Putamen (tissue), 1 donor: ENCODE data around the gene CLECL1.

Source experiments
- DNase-seq: peaks from one replicate; pipeline ENCODE4 v3.0.0-alpha.2; 2016; ENCODE audit warnings: low spot score

Gene CLECL1

DNA sequence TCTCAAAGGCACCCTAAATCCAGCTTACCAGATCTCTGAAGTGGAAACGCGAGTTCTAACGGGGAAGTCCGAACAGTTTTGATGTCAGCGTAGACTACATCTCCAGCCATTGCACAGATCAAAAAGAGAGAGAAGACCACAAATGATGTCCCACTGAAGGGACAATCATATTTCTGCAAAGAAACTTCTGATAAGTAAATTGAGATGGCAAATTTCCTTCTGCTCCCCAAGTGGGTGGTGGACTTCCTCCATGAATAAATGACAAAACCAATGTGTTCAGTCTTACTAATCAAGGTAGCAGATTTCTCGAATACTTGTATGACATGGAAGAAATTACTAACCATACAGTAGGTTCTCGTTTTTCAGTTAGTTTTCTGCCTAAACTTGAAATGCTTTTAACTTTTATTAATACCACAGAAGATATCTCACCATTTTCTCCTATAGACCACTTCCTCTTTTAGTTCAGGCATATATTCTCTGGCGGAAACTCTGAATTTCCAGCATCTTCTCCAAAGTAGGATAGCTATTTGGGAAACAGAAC lies at the start of gene CLECL1:
Gene CLECL1 (minus strand): TSS at position 177 of the 541 bp plus-strand sequence.
- DNase-seq, result no peak

DNA sequence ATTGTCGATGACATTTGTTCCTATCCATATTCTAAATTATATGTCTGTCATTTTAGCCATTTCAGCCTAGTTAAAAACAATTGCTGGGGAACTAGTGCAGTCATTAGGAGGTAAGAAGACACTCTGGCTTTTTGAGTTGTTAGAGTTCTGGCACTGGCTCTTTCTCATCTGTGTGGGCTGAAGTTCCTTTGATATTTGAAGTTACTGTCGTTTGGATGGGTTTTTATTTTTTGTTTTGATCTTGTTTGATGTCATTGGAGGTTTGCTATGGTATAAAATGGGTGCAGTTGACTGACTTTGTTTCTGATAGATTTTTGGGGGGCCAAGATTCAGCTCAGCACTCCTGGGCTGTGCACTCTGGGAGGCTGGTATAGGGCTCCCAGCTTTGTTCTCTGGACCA lies 48.5 kb upstream of the CLECL1 start:
- no peak for DNase-seq

DNA sequence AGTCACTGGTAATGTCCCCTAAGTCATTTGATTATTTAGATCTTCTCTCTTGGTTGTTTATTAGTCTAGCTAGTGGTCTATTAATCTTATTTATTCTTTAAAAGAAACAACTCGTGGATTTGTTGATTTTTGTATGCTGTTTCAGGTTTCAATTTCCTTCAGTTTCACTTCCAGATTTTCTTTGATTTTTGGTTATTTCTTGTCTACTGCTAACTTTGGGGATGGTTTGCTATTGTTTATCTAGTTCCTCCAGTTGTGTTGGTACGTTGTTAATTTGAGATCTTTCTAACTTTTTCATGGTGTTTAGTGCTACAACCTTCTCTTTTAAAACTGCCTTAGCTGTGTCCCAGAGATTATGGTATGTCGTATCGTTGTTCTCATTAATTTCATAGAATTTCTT lies 46.3 kb upstream of the CLECL1 start:
- no peak for DNase-seq

DNA sequence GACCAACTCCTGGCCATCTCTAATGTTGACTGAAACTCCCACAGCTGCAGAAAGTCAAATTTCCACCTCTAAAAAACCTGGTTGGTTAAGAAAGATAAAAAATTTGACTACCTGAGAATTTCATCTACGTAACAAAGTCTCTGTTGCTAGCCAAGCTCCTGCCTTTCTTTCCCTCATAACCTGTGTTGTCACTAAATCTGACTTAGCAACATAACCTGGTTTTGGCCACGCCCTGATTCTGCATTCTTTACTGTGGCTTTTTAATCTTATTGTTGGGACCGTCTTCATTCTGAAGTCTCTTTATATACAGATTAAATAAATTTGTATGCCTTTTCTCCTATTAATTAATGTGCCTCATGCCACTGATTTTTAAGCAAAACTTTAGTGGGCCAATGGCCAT lies 43.9 kb upstream of the CLECL1 start:
- DNase-seq, result no peak

DNA sequence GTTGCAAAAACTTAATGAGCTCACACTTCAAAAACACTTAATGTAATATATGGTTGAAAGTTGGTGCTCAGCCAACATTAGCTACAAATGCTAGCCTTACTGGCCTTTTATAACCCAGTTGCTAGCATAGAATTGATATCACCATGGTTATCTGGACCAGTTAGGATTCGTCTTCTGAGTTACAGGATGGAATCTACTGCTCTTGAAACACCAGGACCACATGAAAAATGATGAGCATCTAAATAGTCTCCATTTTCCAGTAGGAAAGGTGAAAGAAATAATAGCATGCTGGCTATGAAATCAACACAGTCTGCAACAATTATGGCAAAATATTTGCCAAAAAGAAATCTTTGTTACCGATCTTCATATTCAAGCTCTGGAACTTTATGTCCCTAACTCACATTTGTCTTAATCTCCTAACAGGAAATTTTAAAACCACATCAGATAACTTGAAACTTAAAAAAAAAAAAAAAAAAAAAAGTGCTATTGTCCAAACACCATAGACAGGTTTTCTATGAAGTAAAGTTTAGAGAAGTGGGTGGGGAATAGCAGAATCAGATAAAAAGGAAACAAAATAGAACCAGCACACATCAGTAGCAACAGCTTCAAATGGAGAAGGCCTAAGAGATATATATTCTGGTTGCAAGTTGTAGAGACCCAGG lies 40.5 kb upstream of the CLECL1 start:
- no peak for DNase-seq

DNA sequence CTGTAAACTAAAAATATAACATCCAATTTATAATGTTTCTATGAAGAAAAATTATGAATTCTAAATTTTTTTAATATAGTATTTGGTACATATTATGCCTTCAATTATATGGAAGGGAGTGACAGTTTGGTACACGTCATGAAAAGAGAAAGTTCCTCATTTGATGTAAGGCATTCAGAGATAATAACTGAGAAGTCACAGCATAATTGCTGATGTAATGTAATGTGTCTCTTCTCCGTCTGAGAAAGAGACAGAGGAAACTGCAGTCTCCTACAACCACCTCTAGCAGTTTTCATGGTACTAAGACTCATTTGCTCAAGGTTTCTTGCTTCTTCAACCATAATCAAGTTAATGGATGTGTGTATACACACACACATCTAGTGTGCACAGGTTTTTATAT lies 30.1 kb upstream of the CLECL1 start:
- DNase-seq, result no peak

DNA sequence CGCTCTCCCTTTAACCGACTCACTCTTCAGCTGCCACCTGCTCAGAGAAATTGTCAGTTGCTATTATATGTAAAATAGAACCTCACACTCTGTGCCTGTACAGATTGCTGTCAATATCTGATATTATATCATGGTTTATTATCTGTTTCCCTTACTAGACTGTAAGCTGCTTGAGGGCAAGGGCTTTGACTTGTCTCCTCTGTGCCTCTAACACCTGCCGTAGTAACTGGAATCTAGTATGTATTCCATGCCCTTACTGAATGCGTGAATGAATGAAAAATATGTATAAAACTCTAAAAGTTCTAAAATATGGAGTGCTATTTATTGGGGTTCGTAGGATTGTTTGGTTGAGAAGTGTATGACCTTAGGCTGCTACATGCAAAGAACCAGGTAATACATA lies 29.5 kb upstream of the CLECL1 start:
- no peak for DNase-seq

DNA sequence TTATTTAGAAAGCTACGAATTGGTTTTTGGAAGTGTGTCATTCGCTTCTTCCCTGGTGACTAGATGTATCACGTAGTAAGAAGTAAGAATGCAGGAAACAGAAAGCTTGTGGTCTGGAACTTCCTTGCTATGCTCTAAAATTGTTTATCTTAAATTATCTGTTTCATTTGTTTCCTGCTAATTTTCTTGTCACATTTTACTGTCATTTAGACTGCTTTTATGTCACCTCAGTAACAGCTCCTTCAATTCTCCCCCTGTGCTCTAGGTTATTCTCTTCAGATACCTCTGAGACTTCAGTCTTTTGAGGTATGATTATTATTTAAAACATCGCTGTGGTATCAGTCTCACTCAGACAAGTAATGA lies 28.5 kb upstream of the CLECL1 start:
- DNase-seq, result no peak

DNA sequence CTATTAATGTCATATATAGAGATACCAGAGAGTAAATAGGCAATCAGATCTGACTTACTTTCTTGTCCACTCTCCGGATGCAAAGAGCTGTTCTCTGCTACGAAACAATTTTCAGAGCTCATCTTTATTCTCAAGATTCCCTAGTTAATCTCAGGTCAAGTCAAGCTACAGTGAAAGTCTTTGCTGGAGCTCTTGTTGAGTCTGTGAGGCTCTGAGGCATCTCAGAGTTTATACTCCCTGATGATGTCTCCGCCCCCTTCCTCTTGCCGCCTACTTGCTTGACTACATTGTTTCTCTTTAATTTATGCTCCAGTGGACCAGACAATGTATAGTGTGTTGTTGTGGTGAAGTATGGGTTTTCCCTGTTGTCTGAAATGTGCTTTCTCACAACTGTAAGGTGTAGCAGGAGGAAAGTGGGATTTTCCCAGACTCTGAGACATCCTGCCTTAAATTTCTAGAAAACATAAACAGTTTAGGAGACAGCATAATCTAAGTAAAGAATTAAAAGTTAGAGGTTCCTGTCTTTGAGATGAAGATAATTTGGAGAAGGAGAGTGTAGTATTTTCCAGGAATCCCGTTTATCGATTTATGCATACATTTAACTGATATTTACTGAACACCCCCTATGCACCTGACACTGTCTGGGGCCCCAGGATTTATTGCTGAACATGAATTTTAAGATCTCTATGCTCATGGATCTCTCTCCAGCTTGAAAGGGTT lies 28.0 kb upstream of the CLECL1 start, which contains the start of gene CD69:
Gene CD69 (minus strand): TSS at position 203 of the 720 bp plus-strand sequence. CDS start 81 bp downstream, at position 122.
- no peak for DNase-seq

DNA sequence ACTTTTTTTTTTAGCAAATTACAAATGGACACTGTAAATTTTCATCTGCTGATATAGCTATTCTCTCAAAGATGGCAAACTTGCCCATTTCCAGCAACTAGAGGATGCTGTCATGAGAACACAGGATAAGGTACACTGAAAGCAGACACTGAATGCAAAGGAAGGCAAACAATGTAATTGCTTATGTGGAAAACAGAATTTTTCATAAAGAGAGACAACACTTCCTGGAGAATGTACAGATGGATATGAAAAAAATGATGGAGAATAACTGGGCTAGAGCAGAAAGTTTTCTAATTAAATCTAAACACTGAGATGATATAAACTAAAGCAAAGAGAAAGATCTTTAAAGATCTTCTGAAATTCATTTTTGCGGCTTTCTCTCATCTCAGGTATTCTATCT lies 27.2 kb upstream of the CLECL1 start:
- DNase-seq, result no peak

DNA sequence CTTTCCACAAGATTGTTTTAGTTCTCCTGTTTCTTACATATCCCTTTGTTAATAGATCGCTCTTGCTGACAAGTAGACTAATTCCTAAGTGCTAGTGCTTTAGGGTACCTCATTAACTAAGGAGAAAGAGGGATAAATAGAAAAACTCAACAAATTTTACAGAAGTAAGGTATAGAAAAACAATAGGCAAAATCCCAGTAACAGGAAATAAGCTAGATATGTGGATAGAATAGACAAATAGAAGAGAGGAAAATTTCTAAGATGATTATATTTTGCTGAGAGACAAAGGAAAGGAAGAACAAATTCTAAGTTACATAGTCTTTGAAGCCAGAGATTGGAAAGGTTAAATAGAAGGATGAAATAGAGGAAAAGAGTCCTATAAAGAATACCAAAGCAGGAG lies 26.8 kb upstream of the CLECL1 start:
- DNase-seq, result no peak

DNA sequence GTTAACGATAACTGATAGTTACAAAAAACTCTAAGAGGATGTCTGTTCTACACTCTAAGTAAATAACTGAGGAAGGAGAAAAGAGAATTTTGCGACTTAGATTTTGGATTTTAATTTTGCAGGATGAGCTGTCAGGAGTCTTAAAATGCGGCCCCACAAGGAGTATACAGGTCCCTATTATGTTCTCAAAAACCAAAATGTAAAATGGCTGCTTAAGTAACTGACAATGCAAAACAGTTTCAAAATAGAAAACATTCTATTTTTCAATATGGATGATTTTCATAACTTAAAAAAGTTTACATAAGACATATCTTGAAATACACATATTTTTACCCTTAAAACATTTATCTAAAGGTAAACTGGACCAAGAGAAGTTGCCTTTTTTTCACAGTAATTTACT lies 25.2 kb upstream of the CLECL1 start:
- no peak for DNase-seq

DNA sequence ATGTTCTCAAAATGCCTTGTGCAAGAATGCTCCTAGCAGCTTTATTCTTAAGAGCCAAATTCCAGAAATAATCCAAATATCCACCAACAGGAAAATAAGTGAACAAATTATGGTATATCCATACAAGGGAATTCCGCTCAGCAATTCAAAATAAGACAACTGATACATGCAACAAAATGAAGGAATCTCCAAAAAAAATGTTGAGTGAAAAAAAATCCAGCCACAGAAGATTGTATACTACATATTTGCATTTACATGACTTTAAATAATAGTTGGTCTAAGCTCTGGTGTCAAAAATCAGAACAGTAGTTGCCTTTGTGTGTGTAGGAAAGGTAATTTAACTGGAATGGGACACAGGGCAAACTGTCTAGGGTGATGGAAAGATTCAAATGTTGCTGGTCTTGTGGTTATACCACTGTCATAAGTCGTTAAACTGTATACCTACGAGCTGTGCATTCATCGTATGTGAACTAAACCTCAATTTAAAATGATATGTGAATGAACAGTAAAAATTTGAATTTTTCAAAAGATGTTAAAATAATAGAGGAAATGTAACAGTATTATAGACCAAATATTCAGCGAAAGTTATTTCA lies 24.6 kb upstream of the CLECL1 start:
- no peak for DNase-seq

DNA sequence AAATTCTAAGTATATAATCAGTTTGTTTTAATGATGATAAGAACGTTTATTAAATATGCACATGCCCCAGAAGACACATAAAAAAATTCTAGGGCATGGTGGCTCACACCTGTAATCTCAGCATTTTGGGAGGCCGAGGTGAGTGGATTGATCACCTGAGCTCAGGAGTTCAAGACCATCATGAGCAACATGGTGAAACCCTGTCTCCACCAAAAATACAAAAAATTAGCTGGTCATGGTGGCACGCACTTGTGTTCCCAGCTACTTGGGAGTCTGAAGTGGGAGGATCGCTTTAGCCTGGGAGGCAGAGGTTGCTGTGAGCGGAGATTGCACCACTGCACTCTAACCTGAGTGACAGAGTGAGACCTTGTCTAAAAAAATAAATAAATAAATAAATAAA lies 23.8 kb upstream of the CLECL1 start:
- DNase-seq, result no peak

DNA sequence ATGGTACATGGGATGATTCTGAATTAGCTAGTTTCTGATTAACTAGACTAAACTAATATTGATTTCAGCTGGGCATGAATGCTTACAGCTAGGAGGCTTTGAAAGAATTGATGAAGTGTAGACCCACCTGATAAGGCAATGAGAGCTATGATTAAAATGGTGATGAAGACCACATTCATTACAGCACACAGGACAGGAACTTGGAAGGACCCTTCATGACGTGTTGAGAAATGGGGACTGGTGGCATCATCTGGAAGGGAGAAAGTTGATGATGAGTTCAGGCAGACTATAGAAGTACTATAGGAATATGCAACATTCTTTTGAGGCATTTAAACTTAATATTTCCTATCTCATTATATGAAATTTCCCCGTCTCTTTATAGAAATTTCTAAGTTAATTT lies 23.3 kb upstream of the CLECL1 start:
- DNase-seq, result no peak

DNA sequence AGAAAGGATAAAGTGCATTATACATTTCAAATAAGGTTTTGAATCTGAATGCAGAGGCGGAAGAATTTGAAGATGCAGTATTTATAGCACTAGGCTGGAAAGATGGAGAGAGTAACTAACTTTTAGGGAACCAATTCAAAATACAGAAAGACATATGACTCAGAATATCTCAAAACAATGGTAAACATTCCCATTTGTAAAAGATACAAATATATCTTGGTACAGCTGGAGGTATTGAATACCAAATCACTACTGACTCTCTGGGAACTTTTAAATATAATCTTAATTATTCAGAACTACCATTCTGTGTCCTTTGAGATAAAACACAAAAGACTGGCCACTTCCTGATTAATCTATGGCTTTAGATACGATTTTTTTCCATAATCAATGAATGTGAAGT lies 22.7 kb upstream of the CLECL1 start:
- DNase-seq, result no peak

DNA sequence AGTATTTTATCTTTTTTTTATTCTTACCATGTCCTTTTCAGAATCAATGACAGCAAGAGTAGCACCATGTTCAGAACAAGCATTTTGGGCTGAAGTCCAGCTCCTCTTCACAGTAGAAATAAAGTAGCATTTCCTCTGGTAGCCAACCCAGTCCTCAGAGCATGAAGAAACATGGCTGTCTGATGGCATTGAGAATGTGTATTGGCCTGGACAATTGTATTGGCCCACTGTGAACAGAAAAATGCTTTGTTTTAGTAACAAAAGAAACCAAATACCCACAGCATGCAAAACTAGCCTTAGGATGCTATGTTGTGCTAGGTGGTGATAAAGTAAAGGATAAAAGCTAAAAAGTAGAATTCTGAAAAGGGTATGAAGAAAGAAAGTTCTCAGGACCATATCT lies 22.1 kb upstream of the CLECL1 start:
- DNase-seq, result no peak

DNA sequence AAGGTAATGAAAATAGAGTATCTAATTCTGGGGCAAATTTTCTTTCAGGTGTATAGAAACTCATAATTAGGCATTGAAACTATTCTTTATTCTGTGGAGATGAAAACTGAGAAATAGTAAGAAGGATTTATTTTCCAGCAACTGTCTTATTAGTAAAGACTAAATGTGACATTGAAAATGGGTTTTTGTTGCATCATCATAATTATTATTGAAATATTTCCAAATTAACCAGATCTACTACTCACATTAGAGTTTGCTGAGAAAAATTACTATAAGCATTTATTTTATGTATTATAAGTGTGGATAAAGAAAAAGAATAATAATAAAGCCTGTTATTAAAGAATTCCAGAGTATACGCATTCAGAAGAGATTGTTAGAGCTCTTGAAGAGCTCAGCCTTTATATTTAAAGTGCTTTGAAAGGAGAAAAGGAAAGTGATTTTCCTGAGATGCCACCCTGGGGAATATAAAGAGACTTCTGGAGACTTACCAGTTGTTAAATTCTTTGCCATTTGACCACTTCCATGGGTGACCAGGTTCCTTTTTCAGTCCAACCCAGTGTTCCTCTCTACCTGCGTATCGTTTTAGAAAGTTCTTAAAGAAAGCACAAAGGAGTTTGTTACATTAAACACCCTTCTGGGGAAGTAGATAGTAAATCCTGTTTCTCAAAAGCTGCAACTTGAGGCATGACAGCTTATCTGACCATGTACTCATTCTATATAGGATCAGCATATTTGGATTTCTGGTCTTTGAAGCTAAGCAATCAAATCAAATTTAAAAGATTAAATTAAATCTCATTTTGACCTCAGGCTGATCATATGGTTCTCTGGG lies 21.4 kb upstream of the CLECL1 start:
- DNase-seq, result no peak

DNA sequence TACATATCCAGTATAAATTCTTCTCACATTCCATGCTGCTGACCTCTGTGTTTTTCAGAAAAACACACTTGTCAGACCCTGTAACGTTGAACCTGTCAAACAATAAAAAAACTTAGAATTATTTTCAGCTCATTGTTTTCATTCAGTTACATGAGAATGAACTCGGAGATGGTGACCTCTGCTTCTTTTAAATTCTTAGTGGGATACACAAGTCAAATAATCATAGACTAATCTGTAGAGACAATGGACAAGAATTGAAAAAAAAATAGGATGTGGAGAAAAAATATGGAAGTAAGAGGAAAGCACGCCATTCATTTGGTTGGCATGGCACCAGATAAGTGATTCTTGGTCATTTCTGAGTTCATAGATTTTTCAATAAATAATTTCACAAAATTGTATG lies 20.6 kb upstream of the CLECL1 start:
- DNase-seq, result no peak

DNA sequence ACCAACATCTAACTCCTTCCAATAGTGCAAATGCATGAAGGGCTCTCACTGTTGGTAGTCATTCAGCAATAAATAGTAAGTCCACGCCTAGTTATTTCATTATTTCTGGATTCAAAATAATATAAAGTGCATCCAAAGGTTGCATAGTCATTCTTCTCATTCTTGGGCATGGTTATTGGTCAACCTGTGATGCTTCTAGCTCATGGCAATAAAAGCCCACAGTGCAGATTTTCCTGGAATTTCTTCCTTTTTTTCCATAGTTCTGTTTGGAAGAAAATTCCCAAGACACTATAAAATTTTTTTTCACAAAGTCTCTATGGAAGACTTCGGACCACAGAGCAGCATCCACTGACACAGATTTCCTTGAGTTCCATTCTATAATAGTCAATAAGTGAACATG lies 20.2 kb upstream of the CLECL1 start:
- no peak for DNase-seq

DNA sequence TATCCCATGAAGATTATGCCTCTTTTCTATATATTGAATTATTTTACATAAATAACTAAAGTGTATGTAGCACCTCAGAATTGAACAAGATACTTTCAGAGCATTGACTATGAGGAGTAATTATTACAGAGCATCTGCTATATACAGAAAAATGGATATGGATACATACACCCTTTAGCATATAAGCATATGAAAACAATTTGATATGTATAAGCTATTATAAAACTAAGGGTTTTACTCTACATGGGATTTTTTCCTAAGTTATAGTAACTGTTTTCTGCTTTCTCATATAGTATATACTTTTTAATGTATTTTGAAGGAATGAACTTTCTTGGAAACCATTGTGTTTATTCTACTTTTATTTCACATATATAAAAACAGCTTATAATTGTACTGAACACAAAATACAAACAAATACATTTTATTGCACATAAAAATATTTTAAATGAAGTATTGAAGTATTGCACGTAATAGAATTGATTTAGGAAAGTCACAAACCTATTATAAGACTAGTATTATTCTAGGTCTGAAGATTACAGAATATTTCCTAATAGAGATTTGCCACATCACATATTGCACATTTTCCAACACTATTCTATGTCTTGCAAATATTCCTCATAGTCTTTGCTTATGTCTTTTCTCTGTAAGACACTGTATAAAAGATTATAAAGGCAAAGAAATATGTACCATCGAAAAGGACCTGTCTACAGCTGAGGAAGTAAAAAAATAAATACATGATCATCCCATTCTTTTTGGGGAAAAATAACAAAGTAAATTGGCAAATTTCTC lies 19.4 kb upstream of the CLECL1 start:
- DNase-seq, result no peak
